Dedifferentiated amniotic fluid mesenchymal stem cell (primary cell): Measurements from ENCODE around the gene GTPBP4.

ENCODE experiments used
- DNase-seq: peaks from one replicate; pipeline ENCODE4 v3.0.0-alpha.2; 2016; ENCODE audit errors: extremely low spot score

The GTPBP4 gene

GRCh38 chr10:987870-988666, at the start of gene GTPBP4:
GTPBP4 (plus strand) TSS chr10:988434; CDS start chr10:988480, 46 bp downstream.
- peak; percentile 99 for DNase-seq

DNA sequence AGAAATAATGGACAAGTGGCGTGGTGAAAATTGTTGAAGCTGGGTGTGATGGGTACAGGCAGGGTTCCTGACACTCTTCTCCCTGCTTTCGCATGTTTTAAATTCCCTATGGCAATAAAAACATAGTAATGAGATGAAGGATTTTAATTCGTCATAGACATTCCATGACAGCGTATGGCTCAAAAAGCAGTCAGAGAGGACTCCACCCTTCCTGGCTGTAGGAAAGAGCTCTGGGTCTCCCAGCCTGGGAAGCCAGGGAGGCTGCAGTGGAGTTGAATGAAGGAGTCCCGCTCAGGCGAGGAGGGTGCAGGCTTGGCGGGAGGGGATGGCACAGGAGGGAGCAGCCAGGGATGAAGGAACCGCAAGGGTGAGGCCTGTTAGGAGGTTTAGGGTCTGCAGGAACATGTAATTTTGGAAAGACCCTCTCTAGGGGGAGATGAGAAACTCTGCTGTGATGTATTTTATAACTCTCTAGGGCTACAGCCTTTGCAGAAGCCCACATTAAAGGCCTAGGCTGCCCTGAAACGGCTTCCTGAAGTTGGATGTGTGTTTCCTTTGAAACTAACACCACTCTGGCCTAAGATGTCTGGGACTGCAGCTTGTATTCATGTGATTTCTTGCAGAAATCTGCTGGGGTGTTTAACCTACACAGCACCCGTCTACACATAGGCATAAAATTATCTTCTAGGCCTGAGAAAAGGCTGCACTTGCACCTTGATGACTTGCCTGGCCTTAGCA, 49.1 kb upstream of the GTPBP4 start:
- no peak for DNase-seq

DNA sequence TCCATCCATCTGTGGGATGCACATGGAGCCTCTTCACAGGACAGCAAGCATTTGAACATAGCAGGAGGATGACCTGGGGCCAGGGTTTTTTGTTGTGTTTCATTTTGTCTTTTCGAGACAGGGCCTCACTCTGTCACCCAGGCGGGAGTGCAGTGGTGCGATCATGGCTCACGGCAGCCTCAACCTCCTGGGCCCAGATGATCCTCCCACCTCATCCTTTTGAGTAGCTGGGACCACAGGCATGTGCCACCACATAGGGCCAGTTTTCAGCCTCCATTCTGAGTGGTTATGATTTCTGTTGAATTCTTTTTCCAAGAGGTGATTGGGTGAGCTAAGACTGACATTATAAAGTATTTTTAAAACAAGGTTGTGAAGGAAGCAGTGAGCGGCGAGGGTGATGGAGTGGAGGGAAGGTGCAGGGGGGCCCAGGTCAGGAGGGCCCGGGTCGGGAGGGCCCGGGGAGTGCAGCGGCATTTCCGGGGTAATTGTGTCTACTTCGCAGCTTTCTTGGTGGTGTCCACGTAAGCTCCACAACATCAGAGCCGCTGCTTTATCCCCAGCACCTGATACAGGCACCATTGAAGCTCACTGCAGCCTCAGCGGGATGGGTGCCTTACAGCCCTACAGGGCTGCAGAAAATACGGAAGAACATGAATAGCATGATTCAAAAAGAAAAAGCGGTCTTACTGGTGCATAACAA, 44.8 kb upstream of the GTPBP4 start:
- no peak for DNase-seq

DNA sequence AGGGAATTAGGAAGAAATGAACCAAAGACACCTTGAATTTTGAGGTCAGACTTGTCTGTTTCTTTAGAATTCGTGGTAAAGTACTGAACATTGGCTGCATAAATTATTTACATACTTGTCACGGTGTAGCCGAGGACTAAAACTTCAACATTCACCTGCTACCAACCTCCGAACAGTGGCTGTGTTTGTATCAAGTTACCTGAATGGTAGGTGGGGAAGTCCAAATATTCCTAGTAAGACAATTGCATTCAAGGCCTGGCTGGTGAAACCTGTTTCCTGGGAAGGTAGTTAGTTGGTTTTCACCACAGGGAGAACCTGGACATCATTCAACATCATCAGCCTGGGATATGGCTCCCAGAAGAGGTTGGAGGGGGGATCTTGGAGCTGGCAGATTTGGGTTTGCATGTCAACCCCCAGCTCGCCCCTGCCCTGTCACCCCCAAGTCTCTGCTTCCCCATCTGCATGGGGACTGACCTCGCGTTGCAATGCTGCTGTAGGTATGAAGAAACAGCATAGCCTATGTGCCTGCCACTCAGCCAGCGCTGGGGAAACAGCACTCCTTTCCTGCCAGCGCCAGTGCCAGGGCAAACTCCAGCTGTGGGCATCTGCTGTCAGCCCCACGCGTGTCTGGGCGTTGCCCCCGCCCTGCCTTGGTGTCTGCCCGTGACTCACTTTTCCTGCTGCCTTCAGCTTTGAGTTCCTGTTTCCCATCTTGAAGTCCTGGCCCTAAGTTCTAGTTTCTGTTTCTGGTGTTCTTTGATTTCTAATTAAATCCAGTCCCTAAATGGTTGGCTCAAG, 44.0 kb upstream of the GTPBP4 start:
- DNase-seq: peak; percentile 80

DNA sequence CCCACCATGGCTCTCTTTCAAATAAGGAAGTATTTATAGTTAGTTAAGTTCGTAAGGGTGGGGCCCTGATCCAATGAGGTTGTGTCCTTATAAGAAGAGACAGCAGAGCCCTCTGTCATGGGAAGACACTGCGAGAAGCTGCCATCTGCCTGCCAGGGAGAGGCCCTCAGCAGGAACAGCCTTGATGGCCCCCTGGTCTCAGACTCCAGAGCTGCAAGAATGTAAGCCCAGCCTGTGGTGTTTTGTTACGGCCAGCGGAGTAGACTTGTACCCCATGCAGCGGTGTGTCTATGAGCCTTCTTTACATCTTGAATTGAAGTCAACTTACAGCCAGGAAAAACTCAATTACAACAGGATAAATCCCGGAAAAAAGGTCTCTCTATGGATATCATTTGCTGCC, 42.5 kb upstream of the GTPBP4 start:
- no peak for DNase-seq

DNA sequence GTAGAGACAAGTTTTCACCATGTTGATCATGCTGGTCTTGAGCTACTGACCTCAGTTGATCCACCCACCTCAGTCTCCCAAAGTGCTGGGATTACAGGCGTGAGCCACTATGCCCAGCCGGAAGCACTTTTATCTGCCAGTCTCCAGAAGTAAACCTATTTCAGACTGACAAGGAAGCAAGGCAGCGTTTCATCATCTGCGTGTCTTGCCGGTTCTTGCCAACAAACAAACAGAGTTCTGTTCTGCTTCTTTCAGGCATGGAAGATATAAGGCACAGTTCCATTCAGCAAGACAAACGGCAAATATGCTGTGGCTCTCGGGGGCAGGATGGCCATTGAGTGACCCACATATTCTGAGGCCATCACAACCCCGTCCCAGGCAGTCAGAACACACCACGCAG, 41.2 kb upstream of the GTPBP4 start:
- DNase-seq: no peak

GRCh38 chr10:947881-948280, 40.4 kb upstream of the GTPBP4 start:
- DNase-seq: no peak

- no peak for DNase-seq
Measured at GRCh38 chr10:948347-948746, 39.9 kb upstream of the GTPBP4 start.

- DNase-seq: no peak
Measured at GRCh38 chr10:949446-949845, 38.8 kb upstream of the GTPBP4 start.

- no peak for DNase-seq
Measured at GRCh38 chr10:953836-954235, 34.4 kb upstream of the GTPBP4 start.

DNA sequence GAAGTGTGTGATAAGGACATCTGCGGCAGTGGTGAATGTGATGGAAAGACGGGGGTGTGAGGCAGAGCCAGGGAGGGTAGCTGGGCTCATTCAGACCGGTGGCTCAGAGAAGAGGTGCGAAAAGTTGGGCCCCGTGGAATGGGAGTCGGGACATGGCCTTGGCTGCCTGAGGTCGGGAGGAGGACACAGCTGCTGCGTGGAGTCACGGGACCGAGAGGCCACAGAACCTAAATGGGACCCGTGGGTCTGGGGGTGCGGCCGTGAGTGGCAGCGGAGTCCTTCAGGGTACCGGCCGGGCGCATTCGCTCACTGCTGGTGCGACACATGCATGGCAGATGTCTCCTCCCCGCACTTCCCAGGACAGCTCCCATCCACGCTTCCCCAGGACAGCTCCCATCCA, 33.8 kb upstream of the GTPBP4 start:
- DNase-seq: no peak

DNA sequence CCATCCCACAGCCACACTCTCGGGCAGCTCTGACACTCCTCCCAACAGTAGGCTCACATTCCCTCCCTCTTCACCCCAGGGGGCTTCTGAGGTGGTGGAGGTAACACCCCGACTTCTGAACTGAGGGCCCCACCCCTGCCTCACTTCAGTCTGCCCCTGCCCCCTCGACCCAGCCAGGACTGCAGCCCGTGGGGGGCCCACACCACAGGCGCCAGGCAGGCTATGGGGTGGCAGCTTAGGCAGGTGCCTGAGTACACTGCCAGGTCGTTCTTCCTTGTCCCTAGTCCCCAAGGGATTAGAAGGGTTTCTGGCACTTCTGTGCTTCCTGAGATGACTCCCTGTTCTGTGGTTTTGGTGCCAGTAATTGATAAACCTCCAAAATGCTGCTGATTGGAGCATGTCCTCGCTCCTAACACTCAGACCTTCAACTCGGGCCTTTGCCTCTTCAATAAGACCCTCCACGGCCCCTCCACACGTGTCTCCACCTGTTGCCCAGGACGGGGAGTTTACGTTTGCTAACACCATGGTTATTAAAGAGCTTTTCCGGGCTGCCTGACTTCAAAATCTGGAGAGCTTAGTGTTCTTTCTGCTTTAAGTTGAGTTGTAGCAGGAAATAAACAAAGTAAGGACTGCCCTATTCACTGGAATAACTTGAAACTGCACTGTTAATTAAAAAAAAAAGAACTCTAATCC, 33.0 kb upstream of the GTPBP4 start:
- no peak for DNase-seq

GRCh38 chr10:955820-956217, 32.4 kb upstream of the GTPBP4 start:
- no peak for DNase-seq

DNA sequence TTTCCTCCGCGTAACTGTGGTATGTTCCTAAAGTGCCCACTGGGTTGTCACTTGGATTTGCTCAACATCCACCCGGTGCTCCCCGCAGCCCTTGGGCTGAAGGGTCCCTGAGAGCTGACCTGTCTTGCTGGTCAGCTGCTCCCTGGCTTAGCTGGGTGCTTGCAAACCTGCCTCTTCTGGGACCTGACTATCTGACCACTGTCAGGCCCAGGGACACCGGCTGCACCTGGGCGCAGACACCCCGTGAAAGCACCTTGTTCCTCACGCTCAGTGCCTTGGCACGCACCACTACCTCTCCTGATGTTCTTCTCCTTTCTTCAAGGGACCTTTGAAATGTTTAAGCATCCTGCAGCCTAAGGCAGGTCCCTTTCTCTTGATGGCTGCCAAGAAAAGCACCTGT, 30.1 kb upstream of the GTPBP4 start:
- no peak for DNase-seq

GRCh38 chr10:958856-959255, 29.4 kb upstream of the GTPBP4 start:
- no peak for DNase-seq

GRCh38 chr10:962342-962741, 25.9 kb upstream of the GTPBP4 start:
- no peak for DNase-seq

DNA sequence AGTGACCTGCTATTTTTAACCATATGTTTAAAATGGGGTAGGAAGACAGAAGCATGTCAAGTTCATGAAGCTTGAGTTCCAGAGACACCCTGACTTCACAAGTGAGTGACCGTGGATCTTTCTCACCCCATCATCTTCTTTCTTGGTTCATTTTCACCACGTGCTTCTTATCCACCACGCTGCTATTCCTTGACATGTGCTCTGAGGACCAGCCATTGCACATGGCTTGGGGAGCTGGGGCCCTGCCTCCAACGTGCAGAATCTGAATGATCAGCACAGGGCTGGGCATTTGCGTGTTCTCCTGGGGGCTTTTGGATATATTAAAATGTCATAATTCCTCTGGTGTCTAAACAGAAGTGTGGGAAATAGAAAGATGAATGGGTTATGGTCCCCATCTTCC, 25.0 kb upstream of the GTPBP4 start:
- DNase-seq: no peak

DNA sequence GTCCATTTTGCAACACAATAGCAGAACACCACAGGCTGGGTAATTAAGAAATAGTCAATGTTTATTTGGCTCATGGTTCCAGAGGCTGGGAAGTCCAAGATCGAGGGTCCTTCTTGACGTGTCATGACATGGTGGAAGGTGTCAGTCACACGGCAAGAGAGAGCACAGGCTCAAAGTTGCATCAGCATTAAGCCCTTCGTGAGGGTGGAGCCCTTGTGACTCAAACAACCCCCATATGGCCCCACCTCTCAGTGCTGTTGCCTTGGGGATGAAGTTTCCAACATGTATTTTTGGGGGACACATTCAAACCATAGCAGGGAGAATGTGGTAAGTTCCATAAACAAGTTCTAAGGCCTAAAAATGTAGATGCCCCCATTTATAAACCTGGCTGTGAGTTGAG, 24.6 kb upstream of the GTPBP4 start:
- no peak for DNase-seq

DNA sequence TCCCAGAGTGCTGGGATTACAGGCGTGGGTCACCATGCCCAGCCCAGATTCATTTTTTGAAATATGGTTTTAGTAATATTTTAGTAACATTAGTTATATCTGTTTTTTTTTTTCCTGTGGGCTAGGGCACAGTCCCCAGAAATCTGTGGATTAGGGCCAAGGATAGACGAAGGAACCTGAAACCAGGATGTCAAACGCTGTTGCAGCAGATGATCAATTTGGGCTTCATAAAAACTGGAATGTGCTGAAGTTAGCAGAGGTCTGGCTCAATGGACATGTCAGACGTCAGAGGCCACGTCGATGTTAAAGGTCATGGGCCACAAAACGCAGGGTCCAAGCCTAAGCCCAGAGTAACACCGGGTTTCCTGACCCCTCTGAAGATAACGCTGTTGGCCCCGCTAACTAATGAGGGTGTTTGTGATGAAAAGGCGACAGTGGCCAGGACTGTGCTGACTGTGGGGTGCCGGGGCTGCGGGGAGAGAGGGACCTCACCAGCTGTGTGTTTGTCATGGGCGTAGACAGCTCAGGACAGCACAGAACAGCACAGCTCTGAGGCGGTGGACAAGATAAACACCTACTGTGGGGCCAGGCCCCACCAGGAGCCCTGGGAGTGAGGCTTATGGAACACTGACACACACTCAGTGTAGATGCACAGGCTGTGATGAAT, 23.8 kb upstream of the GTPBP4 start:
- DNase-seq: no peak

GRCh38 chr10:964988-965417, 23.2 kb upstream of the GTPBP4 start:
- no peak for DNase-seq
